ENCODE data around the gene PPL.

The PPL gene

GRCh38 chr16:4926928-4927327 is 10.0 kb downstream of the PPL start:
- TF ChIP-seq, protein P1, sequence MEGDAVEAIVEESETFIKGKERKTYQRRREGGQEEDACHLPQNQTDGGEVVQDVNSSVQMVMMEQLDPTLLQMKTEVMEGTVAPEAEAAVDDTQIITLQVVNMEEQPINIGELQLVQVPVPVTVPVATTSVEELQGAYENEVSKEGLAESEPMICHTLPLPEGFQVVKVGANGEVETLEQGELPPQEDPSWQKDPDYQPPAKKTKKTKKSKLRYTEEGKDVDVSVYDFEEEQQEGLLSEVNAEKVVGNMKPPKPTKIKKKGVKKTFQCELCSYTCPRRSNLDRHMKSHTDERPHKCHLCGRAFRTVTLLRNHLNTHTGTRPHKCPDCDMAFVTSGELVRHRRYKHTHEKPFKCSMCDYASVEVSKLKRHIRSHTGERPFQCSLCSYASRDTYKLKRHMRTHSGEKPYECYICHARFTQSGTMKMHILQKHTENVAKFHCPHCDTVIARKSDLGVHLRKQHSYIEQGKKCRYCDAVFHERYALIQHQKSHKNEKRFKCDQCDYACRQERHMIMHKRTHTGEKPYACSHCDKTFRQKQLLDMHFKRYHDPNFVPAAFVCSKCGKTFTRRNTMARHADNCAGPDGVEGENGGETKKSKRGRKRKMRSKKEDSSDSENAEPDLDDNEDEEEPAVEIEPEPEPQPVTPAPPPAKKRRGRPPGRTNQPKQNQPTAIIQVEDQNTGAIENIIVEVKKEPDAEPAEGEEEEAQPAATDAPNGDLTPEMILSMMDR (conservative IDR thresholded peaks at IDR 0.05): no peak
- no peak overlapping the region for H3K27ac ChIP-seq

DNA sequence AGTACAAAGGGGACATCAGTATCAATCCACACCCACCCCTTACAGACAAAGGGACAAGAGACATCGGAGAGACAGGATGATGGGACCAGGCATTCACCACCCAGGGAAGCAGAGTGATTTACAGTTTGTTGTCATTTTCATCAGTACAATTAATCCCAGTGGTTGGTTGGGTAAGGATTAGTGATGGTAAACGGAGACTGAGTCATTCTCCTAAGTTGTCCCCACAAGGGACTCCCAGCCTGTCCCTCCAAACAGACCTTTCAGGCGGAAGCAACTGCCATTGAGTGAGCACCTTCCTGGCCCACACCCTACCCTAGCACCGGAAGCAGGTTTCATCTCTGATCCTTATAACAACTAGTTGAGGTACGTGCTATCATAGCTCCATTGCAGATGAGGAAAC is 11.2 kb downstream of the PPL start:
- TF ChIP-seq, protein P1 (conservative IDR thresholded peaks at IDR 0.05): no peak
- H3K27ac ChIP-seq: no peak overlapping the region

DNA sequence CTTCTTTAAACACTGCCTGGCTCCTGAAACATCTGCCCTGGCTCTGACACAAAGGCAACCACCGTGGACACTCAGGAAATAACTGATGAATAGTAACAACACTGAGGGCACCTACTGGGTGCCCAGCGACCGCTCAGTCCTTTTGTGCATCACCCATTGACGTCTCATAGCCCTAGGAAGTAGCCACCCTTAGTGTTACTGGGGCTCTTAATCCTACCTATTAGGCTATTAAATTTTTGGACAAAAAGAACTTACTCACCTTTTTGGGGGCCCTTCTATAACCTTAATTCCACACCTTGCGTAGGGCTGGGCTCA is 11.7 kb downstream of the PPL start:
- TF ChIP-seq, protein P1 (conservative IDR thresholded peaks at IDR 0.05): no peak
- H3K27ac ChIP-seq: no peak overlapping the region

DNA sequence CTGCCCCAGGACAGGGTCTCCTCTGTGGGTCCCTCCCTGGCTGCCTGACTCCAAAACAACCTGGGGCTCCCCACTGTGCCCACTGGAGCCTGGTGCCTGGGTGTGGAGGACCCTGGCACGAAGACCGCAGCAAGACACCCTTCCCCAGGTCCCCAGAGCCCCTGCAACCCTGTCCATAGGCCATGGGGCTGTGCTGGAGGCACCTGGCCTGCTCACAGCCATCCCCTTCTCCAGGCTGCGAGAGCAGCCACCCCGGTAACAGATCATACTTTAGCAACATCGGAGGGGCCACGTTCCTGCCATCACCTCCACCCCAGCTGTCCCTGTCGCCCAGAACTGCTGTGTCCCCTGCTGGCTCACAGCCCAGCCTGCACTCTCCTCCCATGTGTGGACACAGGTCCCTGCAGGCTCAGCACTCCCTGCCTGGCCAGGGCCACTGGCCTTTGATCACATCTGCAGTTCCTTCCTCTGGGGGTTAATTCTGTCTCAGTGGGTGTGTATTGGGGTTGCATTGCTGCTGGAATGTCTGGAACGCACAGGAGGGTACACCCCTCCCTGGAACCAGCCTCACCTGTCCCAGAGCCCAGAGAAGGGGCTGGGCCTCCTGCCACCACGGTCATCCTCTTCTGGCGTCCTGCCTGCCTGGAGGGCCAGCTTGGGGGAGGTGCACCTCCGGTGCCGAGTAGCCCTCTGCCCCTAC is 12.2 kb downstream of the PPL start:
- TF ChIP-seq, protein P1 (conservative IDR thresholded peaks at IDR 0.05): no peak
- no peak overlapping the region for H3K27ac ChIP-seq

- no peak overlapping the region for H3K27ac ChIP-seq
- TF ChIP-seq, protein P1 (conservative IDR thresholded peaks at IDR 0.05): no peak
Observed at GRCh38 chr16:4923853-4924252, 13.1 kb downstream of the PPL start.

DNA sequence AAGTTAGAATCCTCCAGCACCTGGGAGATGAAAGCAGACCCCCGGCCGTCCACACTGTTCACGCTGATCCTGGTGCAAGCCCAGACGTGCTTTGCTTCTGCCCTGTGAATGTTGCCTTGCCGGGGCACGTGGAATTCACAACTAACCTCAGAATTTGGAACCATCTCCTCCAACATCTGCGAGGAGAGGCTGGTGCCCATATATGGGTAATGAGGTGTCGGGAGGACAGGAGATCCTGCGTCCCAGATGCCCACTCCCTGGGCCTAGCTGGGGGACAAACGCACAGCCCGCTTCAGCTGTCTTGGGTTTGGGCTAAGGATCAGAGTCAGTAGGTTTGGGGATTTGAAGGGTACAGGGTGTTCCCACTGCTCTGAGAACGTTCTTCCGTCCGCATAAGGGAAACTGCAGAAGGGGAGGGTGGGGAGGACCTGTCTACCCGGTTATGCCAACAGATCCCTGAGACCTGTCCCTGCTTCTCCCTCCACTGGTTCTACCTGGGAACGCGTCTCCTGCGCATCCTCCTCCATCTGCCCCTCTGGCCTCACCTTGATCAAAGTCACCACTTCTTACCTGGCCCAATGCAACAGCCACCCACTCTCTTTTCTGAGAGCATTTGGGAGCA is 14.1 kb downstream of the PPL start:
- H3K27ac ChIP-seq: no peak overlapping the region
- TF ChIP-seq, protein P1 (conservative IDR thresholded peaks at IDR 0.05): no peak

- TF ChIP-seq, protein P1 (conservative IDR thresholded peaks at IDR 0.05): no peak
- no peak overlapping the region for H3K27ac ChIP-seq
Observed at GRCh38 chr16:4920826-4921225, 16.1 kb downstream of the PPL start.

Measured in VCaP (cell line).